NCI-H2171 treated with DMSO at 0.1 percent for 48 hours (cell line): ENCODE measurements around the gene FARP2.

Experiments
- DNase-seq: peaks from one replicate; lab custom pipeline; 2025; lab: John Stamatoyannopoulos, UW

FARP2 gene

DNA sequence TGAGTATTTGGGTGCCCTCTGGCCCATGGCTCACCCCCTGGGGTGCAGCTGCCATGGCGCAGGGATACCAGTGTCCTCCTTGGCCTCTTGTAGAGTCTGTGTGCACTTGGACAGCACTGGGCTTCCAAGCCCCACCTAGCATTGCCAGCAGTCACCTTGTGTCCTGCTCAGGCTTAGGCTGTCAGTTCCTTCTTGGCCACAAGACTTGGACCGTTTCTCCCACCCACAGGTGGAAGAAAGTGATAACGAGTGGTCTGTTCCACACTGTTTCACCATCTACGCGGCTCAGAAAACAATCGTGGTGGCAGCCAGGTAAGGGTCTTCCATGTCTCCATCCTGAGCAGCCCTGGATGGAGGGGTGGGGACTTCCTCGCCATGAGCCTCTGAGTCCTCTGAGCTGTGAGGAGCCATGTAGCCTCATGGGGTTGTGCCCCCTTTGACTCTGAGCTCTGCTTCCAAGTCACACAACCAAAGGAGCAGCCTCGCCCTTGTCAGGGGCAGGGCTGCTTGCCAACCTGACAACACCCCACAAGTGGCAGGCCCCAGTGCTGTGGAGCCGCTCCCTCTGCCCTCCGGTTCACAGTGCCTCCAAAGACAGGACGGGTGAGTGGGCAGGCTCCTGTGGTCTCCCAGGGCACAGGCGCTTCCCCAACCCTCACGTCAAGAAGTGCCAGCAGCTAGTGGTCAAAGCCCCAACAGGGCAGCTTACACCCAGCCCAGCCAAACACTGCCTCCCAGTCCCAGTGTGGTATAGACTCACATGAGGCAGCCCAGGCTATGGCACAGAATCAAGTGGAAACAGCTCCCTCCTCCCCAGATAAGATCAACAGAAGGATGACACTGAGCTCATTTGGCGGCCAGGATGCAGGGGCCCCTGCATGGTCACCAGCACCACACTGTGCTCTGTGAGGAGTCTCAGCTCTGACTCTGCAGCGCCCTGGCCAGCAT is 133.9 kb downstream of the FARP2 start:
- no peak for DNase-seq

DNA sequence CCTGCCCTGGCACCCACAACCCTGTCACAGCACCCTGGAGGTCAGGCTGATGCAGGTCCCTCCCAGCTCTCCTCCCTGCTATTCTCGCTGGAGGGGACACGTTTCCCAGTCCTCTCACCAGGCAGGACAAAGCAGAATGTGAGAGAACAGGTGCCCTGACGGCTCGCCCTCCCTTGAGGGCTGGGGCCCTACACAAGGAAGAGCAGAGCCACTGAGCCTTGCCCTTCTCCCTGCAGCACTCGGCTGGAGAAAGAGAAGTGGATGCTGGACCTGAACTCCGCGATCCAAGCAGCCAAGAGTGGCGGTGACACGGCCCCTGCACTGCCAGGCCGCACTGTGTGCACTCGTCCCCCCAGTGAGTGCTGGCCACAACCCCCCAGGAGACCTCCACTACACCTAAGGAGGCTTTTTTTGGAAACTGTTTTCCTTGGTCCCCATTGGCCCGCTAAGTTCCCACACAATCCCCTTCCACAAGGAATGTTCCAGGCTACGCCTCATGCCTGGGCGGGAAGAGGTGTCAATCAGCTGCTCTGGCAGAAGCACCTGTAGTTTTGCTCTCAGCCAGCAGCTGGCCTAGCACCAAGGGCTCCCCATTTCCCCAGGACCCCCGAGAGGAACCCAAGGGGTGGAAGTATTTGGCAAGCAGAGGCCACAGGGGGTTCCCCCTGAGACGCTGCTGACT is 134.9 kb downstream of the FARP2 start:
- DNase-seq: no peak

DNA sequence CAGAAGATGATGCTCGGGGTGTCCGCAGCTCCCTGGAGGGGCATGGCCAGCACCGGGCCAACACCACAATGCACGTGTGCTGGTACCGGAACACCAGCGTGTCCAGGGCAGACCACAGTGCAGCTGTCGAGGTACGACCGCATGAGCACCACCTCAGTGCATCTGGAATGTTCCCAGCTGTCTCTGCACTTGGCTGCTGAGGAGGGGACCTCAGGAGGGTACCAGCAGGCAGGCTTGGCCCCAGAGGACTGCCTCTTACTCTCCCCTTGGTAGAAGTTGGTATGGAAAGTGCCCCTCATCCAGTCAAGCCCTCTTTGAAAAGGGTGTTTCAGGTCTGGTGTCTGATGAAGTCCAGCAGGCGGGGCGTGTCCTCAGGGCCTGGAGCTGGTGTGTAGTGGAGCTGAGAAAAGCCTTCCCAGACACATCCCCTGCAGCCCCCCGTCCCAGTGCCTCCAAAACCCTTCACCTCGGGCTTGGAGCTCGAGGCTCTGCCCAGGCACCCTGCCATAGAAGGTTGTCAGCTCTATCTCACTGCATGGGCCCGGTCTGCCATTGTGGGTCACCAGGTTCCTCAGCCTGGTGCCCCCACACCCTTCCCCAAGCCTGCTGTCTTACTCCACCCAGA is 135.6 kb downstream of the FARP2 start:
- no peak for DNase-seq

DNA sequence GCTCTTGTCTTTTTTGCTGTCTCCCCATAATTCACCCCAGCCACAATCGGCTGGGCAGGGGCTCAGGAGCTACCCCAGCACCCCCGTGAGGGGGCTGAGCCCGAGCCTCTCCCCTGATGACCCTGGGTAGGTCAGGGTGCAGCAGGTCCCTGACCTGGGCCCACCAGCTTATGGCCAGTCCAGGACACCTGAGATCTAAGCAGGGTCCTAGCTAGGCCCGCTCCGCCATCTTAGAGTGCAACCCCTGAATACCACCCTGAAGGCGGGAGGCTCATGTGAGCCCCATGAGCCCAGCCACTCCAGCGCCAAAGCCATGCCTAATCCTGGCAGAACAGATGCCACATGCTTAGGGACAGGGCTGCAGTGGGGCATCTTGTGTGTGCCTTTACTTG is 136.1 kb downstream of the FARP2 start:
- DNase-seq: no peak

DNA sequence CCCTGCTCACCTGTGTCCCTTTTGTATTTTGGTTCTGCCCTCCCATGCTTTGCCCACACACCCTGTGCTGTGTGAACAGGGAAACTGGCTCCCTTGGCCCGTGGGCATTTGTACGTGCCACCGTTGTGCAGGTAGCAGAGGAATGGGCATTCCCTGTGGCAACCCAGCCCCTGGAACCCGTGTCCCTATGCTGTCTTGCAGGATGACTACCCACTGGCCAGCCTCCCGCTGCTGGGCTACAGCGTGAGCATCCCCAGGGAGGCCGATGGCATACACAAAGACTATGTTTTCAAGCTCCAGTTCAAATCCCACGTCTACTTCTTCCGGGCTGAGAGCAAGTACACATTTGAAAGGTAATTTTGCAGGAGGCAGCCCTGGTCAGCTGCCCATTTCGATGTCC is 137.0 kb downstream of the FARP2 start:
- DNase-seq: no peak

DNA sequence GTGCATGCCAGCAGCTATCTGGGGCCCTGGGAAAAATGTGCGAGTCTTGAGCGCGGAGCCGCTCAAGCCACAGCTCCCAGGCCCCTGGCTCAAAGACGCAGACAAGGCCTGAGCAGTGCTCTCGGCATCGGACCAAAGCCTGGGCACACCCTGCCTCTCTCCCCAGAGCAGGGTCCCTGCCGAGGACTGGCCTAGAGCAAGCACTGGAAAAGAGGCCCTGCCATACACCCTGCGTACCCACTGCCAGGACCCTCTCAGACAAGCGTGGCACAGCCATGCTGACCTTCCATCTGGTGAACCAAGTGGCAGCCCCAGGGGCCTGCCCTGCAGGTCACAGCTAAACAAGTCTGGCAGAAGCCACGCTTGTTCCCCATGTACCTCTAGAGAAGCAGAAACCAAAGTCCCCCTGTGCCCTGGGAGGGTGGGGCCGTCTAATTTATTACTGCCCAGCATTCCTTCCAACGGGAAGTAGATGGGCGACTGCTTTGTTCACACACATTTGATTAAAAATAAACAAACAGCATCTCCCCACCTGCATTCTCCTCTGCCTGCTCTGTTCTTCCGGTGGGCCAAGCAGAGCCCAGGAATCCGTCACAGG is 138.3 kb downstream of the FARP2 start:
- no peak for DNase-seq

DNA sequence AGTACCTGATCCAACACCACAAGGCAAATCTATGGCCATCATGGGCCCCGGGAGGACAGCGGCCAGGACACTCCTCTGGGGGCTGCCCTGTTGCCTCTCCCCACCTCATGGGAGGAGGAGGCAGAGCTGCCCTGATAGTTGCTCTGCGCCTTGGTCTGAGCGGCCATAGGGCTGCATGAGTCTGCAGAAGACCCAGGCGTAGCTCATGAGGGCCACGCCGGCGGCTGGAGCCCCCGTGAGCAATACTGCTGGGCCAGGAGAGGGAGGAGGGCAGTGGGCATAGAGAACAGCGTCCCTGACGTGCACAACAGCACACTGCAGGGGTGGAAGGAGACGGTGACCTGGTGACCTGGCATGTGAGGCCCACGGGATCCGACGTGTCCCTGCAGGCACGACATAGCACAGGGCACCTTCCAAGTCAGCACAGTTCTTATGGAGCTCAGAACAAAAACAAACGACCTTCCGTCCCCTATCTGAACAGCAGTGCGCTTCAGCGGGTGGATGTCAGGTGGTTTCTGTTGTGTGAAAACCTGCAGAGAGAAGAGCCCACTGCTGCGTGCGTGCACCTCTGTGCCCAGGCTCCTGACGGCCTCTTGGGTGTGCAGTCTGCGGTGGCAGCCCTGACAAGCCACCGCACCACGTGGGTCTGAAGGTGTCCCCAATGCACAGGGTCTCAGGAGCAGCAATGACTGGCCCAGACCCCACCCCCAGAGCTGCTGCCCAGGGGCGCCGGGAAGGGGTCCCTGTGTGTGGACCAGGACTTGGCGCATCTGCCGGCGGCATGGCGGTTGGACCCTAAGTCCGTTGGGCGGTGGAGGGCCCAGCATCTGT is 139.3 kb downstream of the FARP2 start:
- no peak for DNase-seq

DNA sequence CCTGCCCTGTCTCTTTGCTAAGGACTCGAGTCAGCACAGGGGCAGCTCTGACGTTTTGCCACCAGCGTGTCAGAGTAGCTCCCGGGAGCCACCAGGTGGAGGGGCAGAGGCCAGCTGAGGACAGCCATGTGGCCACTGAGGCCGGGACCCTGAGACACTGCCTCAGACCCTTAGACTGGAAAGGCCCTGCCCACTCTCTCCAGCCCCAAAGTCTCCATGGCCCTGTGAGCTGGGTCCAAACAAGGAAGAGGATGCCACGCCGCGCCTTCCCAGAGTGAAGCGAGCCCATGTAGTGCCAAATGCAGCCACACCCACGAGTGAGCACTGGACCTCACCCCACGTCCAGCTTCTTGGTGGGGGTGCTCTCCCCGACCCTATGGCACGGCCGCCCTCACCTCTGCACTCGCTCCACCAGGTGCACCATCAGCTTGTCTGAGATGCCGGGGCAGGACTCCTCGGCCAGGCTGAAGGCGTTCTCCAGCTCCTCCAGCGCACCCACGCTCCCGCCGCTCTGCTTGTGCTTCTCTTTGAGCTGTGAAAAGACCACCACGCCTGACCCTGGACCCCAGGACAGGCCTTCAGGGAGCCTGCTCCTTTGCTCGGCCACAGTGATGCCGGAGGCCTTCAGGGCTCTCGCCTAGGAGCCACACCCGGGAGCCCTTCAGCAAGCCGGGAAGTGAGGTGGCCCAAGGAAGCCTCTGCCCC is 140.1 kb downstream of the FARP2 start:
- DNase-seq: no peak

DNA sequence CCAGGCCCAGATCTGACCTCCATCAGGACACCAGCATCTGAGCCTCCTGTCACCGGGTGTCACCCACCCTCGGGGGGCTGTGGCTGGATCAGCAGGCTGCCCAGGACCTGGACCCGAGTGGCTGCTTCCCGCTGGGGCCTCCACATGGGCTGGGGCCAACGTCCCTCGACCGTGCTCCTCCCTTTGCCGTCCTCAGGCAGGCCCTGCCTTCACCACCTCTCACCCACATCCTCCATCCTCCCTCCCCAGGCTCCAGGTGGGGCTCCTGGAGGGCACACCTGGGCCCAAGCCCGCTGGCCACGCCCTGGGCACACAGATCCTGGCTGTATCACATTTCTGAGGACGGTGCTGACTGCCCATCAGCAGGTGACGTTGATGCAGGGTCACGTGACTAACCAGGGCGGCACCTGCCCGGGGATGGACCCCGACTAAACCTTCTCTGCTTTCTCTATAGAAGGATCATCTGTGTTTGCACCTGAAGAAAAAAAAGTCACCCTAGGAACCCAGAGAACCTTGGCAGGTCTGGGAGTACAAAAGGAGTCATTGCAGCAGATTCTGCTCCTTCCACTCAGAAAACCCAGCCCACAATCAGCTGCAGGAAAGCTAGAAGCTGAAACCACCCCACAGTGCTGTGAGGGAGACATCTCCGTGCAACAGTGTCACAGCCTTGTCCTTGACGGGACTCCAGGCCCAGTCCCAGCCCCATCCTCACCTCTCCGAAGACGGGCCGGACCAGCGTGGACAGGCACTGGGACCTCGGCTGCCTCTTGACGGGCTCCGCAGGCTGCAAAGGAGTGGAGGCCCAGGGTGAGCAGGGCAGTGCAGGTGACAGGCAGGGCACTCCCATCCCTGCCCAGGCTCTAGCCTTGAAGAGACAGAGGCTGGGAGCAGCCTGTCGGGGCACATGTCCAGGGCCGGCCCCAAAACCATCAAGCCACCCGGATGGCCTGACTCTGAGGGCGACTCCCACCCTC is 141.1 kb downstream of the FARP2 start:
- no peak for DNase-seq

DNA sequence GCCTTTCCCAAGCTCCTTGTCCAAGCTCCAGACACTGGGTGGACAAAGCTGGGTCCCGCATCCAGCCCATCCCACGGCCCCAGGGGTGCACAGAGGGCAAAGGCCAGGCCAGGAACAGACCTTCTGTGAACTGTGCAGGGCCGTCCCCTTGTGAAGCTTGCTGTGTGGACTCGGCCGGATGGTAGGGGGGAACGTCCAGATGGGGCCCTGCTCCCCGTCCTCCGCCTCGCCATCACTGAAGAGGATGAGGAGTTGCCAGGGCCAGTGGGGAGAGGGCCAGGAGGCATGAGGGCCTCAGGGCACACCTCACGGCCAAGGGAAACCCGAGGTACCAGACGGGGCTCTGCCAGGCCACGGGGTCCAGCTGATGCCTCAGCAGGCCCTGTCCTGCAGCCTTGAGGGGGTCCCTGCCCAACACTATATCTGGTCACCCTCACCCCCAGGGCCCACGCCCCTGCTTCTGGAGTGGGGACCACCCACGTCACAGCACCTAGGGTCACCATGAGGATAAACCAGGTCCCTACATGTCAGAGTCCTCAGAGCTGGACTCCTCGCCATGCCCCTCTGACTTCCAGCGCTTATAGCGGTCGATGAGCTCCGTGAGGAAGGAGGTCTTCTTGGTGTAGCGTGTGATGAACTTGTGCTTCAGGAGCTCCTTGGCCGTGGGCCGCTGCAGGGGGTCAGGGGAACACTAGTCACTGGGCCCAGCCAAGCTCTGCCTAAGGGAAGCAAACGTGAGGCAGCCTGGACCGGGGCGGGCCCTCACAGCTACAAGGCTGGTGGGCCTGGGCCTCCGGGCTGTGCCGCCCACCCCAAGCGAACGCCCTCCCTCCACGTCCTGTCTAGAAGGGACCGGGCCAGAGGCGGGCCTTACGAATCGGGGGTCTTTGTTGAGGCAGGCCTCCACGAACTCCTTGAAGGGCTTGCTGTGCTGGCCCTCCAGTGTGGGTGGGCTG is 142.3 kb downstream of the FARP2 start:
- DNase-seq: no peak

DNA sequence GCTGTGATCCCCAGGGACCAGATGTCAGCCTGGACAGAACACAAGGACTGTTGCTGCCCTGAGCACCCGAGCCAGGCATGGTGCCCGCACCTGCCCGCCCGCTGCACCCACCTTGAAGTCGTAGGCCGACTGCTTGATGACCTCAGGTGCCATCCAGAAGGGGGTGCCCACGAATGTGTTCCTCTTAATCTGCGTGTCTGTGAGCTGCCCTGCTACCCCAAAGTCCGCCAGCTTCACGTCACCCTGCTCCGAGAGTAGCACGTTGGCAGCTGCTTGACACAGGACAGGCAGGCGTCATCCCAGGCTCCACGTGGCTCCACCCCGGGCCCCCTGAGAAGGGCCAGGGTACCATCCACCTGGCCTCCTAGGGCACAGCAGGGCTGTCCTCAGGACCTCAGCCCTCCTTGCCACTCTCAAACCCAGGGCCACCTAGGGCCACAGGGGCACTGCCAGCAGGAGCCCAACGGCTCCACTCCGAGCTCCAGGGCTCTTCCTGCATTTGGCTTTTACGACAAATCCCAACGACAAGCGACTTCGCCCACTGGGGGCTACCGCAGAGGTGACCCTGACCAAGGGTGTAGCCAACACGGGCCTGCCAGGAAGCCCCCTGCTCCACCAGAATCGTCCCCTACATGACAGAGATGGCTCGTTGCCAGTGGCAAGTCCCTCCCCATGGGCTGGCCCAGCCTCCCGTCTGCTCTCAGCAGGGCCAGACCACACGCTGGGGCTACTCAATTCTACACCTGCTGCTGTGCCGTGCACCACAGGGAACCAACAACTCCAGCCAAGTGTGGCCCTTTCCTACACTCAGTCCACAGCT is 143.3 kb downstream of the FARP2 start:
- DNase-seq: no peak

DNA sequence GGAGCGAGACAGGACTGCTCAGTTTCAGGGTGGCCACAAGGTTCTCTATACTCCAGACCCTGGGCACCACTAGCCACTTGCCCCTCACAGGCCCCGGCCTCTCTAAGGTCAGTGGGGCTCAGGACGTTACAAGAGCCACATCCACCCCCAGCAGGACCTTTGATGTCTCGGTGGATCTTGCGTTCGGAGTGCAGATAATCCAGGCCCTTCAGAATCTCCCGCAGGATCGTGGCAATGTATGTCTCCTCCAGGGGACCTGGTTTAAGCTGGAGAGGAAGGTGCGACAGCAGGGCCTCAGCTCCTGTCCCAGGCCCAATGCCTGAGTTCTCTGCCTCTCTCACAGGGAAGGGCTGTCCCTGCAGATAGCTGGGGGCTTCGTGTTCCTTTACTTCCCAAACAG is 143.9 kb downstream of the FARP2 start:
- DNase-seq: no peak

DNA sequence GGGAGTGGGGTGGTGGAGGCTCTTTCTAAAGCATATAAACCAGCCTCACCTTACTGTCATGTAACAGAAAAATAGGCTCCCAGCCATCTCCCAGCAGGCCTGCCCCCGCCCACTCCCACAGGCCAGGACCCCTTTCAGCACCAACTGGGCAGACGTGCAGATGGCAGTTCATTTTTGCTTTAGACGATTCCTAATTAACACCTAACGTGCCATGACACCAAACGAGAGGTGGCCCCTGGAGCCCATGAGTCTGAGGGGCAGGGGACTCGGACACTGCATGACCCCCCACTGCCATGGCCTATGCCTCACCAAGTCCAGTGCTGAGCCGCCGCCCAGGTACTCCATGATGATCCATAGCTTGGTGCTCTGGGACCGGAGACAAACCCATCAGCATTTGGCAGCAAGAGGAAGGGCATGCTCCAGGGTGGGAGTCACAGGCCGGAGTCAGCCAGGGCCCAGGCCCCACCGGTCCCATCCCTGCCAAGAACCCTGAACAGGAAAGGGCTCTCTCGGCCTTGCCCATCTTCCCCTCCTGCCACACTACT is 144.4 kb downstream of the FARP2 start:
- DNase-seq: no peak

DNA sequence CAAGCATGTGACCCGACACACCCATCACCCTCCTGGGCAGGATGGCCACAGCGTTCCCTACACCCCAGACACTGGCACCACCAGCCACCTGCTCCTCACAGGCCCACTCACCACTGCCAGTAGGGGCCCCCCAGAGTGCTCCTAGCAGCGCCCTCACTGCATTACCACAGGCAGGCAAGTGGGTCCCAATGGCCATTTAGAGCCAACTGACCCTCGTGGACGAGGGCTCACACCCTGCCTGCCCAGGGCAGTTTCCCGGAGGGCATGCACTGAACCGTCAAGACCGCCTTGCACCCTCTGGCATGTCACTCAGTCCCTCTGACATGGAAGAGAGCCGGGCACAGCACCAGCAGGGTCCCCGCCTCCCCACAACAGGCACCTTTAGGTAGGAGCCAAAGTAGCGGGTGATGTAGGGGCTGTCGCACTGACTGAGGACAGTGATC is 145.0 kb downstream of the FARP2 start:
- no peak for DNase-seq

DNA sequence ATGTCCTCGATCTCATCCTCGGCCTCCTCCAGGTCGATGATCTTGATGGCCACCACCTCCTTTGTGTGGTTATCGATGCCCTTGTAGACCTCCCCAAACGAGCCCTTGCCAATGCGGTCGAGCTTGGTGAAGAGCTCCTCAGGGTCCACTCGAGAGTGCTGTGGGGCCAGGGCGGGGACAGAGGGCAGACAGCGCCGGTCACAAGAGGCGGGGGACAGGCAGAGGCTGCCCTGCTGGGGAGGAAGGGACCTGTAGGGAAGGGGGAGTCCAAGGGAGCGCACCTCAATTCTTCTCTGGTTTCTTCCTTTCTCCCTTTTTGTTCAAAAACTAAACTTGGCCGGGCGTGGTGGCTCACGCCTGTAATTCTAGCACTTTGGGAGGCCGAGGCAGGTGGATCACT is 145.5 kb downstream of the FARP2 start:
- no peak for DNase-seq

DNA sequence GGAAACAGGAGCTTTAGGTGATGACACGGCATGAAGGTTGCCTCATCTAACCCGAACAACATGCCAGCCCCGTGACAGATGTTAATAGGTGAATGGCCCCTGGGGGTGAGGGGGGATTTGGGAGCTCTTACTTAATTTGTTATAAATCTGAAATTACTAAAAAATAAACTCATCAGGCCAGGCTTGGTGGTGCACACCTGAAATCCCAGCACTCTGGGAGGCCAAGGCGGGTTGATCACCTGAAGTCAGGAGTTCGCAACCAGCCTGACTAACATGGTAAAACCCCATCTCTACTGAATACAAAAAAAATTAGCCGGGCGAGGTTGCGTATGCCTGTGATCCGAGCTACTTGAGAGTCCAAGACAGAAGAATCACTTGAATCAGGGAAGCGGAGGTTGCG is 146.2 kb downstream of the FARP2 start:
- no peak for DNase-seq

DNA sequence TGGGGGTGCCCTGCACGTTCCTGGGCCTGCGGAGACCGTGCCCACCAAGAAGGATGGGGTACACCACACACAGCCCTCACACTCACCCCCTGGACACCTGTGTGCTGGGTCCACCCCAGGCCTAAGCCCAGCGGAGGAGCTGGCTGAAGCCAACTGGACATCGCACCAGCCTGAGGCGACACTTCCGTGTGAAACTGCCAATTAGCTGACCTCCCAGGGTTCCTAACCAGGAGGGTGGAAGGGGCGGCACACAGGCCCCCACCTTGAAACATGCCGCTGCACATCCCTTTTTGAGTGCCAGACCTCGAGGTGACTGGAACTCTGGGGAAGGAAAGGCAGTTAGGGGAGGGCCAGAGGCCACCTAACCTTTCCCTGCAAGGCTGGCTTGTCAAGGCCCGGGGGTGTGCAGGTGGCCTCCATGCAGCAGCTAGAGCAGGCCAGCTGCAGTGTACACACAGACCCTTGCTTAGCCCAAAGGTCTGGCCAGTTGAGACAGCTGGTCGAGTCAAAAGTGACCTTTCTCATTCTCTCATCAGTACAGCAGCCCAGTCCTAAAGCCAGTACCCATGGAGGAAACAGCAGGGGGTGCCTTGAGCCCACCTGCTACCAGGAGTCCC is 147.8 kb downstream of the FARP2 start:
- no peak for DNase-seq
